ENCODE measurements around the gene STPG4. TPM values are rescaled to one million over a fixed set of nuclear protein-coding genes. Genes with fewer than 3 reads are reported as not detected.
A peak's percentile ranks its signal among the peaks of the same experiment; 100 is the strongest.

STPG4 gene
- total RNA-seq, 1 experiment from 2014 or later: not detected

- H3K9me3 Mint-ChIP-seq (ENCODE audit: unreplicated experiment): no peaks in the 10 kb centered on the region
- POLR2A ChIA-PET: interaction anchor here (0.6 to 0.7 kb wide), 2 partner anchors 17 to 186 kb away, joined by 3 to 4 read pairs; no protein-coding TSS in a partner anchor
- TF ChIP-seq CTCF (IDR thresholded peaks at IDR 0.05; ENCODE audit: unreplicated experiment): no peak
- peaks cover 55% of the 10 kb centered on the region for H3K36me3 Mint-ChIP-seq (ENCODE audit: insufficient read depth, unreplicated experiment)
- intact Hi-C loops (cut with micrococcal nuclease): no loop called here
- no TSS peak for BruUV-seq (replicated peaks)
- H3K4me3 Mint-ChIP-seq (ENCODE audit: unreplicated experiment): no peak overlapping the region
- H3K4me1 Mint-ChIP-seq (ENCODE audit: insufficient read depth, unreplicated experiment): peaks cover 12% of the 10 kb centered on the region
- DNase-seq (ENCODE audit: unreplicated experiment): no peak
- H3K27ac Mint-ChIP-seq (ENCODE audit: low read depth, unreplicated experiment): no peak overlapping the region
- CTCF ChIA-PET: no interaction called here
- H3K27me3 Mint-ChIP-seq (ENCODE audit: insufficient read depth, unreplicated experiment): no peaks in the 10 kb centered on the region
Observed at GRCh38 chr2:47048801-47049480, 106.2 kb downstream of the STPG4 start.

DNA sequence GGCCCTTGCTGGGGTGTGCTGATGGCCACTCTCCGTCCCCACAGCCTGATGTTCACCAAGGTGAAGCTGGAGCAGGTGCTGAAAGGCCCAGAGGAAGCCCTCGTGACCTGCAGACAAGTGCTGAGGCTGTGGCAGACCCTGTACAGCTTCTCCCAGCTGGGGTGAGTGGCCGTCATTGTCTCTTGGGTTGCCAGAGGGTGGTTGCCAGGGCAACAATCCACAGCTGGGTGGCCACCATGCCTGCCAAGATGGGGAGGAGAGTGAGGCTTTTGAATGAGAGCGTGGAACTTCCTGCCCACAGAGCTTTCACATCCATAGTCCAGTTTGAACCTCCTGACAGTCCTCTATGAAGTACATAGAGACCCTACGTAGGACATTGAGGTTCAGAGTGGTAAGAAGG lies 108.8 kb downstream of the STPG4 start:
- no peak overlapping the region for H3K4me3 Mint-ChIP-seq (ENCODE audit: unreplicated experiment)
- no peaks in the 10 kb centered on the region for H3K9me3 Mint-ChIP-seq (ENCODE audit: unreplicated experiment)
- no TSS peak for BruUV-seq (replicated peaks)
- H3K27me3 Mint-ChIP-seq (ENCODE audit: insufficient read depth, unreplicated experiment): no peaks in the 10 kb centered on the region
- H3K27ac Mint-ChIP-seq (ENCODE audit: low read depth, unreplicated experiment): no peak overlapping the region
- peaks cover 37% of the 10 kb centered on the region for H3K4me1 Mint-ChIP-seq (ENCODE audit: insufficient read depth, unreplicated experiment)
- H3K36me3 Mint-ChIP-seq (ENCODE audit: insufficient read depth, unreplicated experiment): peaks cover 39% of the 10 kb centered on the region
- POLR2A ChIA-PET: no interaction called here
- CTCF ChIA-PET: interaction anchor here (0.6 kb wide), 1 partner anchor 1242 kb away, joined by 3 read pairs; no protein-coding TSS in a partner anchor
- DNase-seq (ENCODE audit: unreplicated experiment): no peak
- no peak for TF ChIP-seq CTCF (IDR thresholded peaks at IDR 0.05; ENCODE audit: unreplicated experiment)
- intact Hi-C loops (cut with micrococcal nuclease): no loop called here

DNA sequence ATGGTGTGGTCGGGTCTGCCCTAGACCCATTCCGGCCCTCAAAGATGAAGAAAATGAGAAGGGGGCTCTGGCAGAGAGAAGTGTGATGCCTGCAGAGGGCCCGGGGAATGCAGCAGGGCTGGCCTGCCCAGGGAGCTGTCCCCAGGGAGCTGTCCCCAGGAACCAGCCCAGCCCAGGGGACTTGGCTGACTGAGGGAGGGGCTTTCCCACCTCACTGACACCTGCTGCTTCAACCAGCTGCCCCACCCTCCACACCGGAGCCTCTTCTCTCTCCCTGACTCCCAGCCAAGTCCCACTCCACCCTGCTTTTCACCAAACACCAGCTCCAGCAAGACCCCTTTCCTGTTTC lies 111.2 kb downstream of the STPG4 start:
- Mint-ChIP-seq H3K4me1 (ENCODE audit: insufficient read depth, unreplicated experiment) (peaks cover 37% of the 10 kb centered on the region), H3K27ac (ENCODE audit: low read depth, unreplicated experiment) (peak overlapping the region; percentile 94), H3K36me3 (ENCODE audit: insufficient read depth, unreplicated experiment) (peaks cover 35% of the 10 kb centered on the region), H3K9me3 (ENCODE audit: unreplicated experiment) (no peaks in the 10 kb centered on the region), H3K4me3 (ENCODE audit: unreplicated experiment) (peak overlapping the region; percentile 52), H3K27me3 (ENCODE audit: insufficient read depth, unreplicated experiment) (no peaks in the 10 kb centered on the region)
- intact Hi-C loops (cut with micrococcal nuclease): no loop called here
- ChIA-PET POLR2A (interaction anchor here (0.7 to 1.7 kb wide), 6 partner anchors 17 to 129 kb away, joined by 3 to 9 read pairs (median 4); no protein-coding TSS in a partner anchor), CTCF (interaction anchor here (0.6 to 2.2 kb wide), 8 partner anchors 35 to 280 kb away, joined by 3 to 10 read pairs (median 4); no protein-coding TSS in a partner anchor)
- BruUV-seq (replicated peaks): no TSS peak
- TF ChIP-seq CTCF (IDR thresholded peaks at IDR 0.05; ENCODE audit: unreplicated experiment): no peak
- DNase-seq (ENCODE audit: unreplicated experiment): no peak

DNA sequence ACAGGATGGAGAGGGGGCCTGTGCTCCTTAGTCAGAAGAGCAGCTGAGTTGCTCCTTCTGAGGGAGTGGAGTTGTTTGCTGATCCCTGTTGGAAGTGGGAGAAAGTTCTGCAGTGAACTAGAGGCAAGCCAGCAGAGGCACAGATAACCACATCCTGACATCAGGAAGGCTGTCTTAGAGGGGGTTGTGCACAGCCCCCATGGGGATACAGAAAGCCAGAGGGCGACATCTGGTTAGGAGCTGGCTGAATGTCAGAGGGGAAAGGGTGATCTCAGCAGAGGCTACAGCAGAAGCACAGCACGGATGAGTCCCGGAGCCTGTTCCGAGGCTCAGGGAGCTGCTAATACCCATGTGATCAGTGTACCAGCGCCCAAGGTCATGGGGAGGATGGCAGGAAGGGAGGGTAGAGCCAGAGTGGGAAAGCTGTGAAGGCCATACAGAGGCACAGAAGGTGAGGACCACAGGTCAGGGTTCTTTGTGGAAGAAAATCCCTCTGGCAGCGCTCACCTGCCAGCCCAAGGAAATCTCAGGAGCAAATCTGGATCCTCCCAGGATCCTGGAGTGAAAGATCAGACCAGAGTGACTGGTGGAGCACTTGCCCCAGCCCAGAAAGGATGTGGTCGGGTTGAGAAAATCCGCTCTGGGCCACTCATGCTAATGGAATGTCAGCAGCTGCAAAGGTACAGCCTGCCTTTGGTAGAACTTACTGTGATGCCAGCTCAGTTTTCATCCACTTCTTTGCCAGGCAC lies 111.8 kb downstream of the STPG4 start:
- ChIA-PET POLR2A (interaction anchor here (0.7 to 1.7 kb wide), 5 partner anchors 16 to 130 kb away, joined by 3 to 9 read pairs (median 4); no protein-coding TSS in a partner anchor), CTCF (interaction anchor here (0.5 to 2.2 kb wide), 11 partner anchors 34 to 280 kb away, joined by 3 to 10 read pairs (median 4); no protein-coding TSS in a partner anchor)
- BruUV-seq (replicated peaks): TSS peak; percentile 73
- peaks cover 38% of the 10 kb centered on the region for H3K36me3 Mint-ChIP-seq (ENCODE audit: insufficient read depth, unreplicated experiment)
- H3K9me3 Mint-ChIP-seq (ENCODE audit: unreplicated experiment): no peaks in the 10 kb centered on the region
- intact Hi-C loops (cut with micrococcal nuclease): no loop called here
- H3K4me1 Mint-ChIP-seq (ENCODE audit: insufficient read depth, unreplicated experiment): peaks cover 37% of the 10 kb centered on the region
- no peak for TF ChIP-seq CTCF (IDR thresholded peaks at IDR 0.05; ENCODE audit: unreplicated experiment)
- H3K27me3 Mint-ChIP-seq (ENCODE audit: insufficient read depth, unreplicated experiment): no peaks in the 10 kb centered on the region
- H3K27ac Mint-ChIP-seq (ENCODE audit: low read depth, unreplicated experiment): peak overlapping the region; percentile 94
- H3K4me3 Mint-ChIP-seq (ENCODE audit: unreplicated experiment): peak overlapping the region; percentile 52
- peak; percentile 94 for DNase-seq (ENCODE audit: unreplicated experiment)

Data from MCF 10A (cell line).